Mesodermal cell (in vitro differentiated cells): ENCODE data around the gene LRSAM1.

Experiments used
- H3K27ac ChIP-seq: 2 replicates; pipeline ENCODE4 v1.7.0; 2013; ENCODE audit warnings: mild to moderate bottlenecking, low read depth, low read length, moderate library complexity; ENCODE audit not compliant: severe bottlenecking
- H3K36me3 ChIP-seq: 2 replicates; pipeline ENCODE4 v1.7.1; 2013; ENCODE audit warnings: mild to moderate bottlenecking, low read length, moderate library complexity; ENCODE audit not compliant: control insufficient read depth, insufficient read depth
- H3K4me1 ChIP-seq: one replicate; pipeline ENCODE4 v1.7.1; 2013; ENCODE audit warnings: mild to moderate bottlenecking, low read length; ENCODE audit not compliant: insufficient read depth, control insufficient read depth, poor library complexity, severe bottlenecking
- H3K4me3 ChIP-seq: 2 replicates; pipeline ENCODE4 v1.7.0; 2013; ENCODE audit warnings: low read length, control low read depth, mild to moderate bottlenecking; ENCODE audit not compliant: insufficient read depth, poor library complexity, severe bottlenecking; ENCODE audit errors: extremely low read depth
- H3K9me3 ChIP-seq: 2 replicates; pipeline ENCODE4 v1.7.1; 2013; ENCODE audit warnings: mild to moderate bottlenecking, low read length, moderate library complexity; ENCODE audit not compliant: control insufficient read depth
- WGBS, 2 experiments: methylation state at CpG; one replicate each; pipeline ENCODE4 v1.1.5; 2013; ENCODE audit warnings: missing lambda C conversion rate in 2 of 2; ENCODE audit not compliant: insufficient coverage in 2 of 2; 5-methylcytosine and 5-hydroxymethylcytosine counted together

The LRSAM1 gene

DNA sequence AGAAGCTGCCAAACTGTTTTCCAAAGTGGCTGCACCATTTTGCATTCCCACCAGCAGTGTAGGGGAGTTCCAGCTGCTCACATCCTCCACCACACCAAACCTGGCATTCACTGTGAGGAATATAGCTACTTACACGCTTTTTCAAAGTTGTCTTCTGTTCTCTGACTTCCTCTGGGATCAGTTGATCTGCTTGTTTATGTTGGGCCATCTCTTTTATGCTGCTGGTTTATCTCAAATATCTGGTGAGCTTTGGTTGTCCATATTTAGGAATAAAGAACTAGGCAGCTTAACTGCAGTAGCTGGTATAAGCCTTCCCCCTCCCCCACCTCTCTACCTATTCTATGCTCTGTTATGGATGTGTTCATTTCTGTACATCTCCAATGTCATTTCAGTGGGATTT is 35.7 kb upstream of the LRSAM1 start:
- H3K4me3 ChIP-seq, result no peak overlapping the region
- H3K36me3 ChIP-seq, result no peaks in the 10 kb centered on the region
- no peak overlapping the region for H3K27ac ChIP-seq
- H3K9me3 ChIP-seq, result no peaks in the 10 kb centered on the region
- H3K4me1 ChIP-seq, result peaks cover 9% of the 10 kb centered on the region
- WGBS, 2 experiments, result 78 to 100% methylated on average over 1 of the region's 1 CpG

DNA sequence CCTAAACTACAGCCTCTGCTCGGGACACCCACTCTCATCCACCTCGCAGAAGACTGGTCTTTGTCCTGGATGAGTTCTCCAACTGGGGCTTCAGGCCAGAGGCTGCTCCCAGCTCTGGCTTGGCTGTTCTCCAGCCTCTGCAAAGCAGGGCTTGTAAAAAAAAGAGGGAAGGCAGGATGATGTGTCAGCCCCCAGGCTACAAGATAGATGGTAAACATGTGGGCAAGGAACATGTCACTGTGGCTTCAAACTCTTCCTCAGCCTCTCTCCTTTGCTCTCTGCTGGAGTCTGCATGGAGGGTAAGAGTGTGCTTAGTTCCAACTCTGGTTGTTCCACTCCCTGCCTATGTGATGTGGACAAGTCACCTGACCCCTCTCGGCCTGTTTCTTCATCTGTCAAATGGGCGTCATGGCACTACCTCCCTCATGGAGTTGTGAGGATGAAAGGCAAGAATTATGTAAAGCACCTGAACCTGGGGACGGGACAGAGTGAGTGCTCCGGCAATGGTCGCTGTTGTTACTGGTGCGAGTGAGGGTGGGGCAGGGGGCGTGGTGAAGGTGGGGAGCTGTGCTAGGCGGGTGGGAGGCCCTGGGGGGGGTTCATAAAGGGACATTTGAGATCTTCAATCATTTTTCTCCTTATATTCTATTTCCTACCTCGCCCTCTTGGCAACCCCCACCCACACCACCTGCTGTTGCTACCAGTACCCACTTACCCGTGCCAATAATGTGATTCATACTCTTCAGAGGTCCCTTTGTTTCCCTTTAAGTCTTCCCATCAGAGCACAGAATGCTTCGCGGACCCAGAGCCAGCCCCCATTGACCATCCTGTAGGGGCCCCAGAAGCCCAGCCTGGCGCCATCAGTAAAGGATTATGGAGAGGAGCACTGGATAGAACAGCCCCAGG is 33.9 kb upstream of the LRSAM1 start:
- Histone ChIP-seq H3K4me3 (no peak overlapping the region), H3K9me3 (no peaks in the 10 kb centered on the region), H3K4me1 (peaks cover 9% of the 10 kb centered on the region), H3K27ac (no peak overlapping the region), H3K36me3 (no peaks in the 10 kb centered on the region)
- WGBS, 2 experiments, result 85 to 86% methylated on average over 7 to 10 of the region's 15 CpGs

DNA sequence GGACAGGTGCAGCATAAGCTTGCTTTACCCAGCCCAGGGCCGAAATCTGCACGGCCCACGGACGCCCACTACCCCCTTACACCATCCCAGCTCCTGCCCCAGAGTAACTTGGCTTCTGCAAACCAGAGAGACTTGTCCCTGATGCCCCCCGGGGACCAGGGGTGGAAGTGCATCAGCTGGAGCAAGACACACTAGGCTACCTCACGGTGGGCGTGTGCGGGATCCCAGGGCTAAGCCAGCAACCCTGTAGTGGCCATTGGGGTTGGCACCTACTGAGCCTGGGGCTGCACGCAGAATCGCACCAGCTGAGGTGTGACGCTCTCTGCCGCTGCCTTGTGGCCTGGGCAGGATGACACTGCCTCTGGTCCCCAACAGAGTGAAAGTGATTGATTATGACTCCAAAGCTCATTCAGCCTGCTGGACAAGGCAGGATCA is 33.3 kb upstream of the LRSAM1 start:
- no peaks in the 10 kb centered on the region for H3K9me3 ChIP-seq
- H3K4me3 ChIP-seq, result no peak overlapping the region
- no peaks in the 10 kb centered on the region for H3K36me3 ChIP-seq
- H3K4me1 ChIP-seq, result peaks cover 12% of the 10 kb centered on the region
- WGBS, 2 experiments, result 59 to 63% methylated on average over 10 to 11 of the region's 12 CpGs
- H3K27ac ChIP-seq, result no peak overlapping the region

DNA sequence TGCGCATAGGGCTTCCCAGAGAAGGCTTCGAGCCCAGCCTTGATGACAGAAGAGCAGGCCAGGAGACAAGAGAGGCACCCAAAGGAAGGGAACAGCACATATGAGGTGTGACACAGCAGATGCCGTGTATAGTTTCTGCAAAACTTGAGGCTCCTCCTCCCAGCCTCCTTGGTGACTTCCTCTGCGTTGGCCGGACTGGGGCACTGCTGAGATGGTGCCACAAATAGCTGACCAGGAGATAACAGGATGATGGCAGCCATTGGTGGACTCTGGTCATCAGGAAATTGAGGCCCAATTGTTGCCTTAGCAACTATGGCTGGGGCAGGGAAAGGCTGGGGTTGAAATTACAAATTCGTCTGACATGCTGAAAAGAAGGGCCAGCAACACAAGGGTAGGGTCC is 32.0 kb upstream of the LRSAM1 start:
- H3K27ac ChIP-seq, result no peak overlapping the region
- H3K36me3 ChIP-seq, result no peaks in the 10 kb centered on the region
- 84 to 91% methylated on average over 6 of the region's 6 CpGs for WGBS, 2 experiments
- no peak overlapping the region for H3K4me3 ChIP-seq
- H3K4me1 ChIP-seq, result peaks cover 12% of the 10 kb centered on the region
- H3K9me3 ChIP-seq, result no peaks in the 10 kb centered on the region

DNA sequence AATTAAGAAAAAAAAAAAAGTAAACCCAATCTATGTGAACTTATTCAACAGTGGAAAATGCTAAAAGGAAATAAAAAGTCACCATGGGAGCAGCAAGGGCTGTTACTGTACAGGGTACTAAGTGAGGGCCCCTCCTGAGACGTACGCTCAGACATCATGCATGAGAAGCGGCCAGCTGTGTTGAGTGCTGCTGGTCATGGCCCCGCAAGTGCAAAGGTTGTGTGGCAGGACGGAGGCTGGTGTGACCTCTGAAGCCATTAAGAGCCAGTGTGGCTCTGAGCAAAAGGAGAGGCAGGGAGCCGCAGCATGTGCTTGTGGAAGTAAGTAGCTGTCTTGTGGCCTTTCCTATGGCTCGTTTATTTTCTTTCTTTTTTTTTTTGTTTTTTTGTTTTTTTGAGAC is 30.3 kb upstream of the LRSAM1 start:
- Histone ChIP-seq H3K9me3 (no peaks in the 10 kb centered on the region), H3K36me3 (peaks cover 2% of the 10 kb centered on the region), H3K4me1 (peaks cover 6% of the 10 kb centered on the region), H3K4me3 (no peak overlapping the region), H3K27ac (no peak overlapping the region)
- WGBS, 2 experiments, result 95 to 97% methylated on average over 5 to 6 of the region's 7 CpGs

DNA sequence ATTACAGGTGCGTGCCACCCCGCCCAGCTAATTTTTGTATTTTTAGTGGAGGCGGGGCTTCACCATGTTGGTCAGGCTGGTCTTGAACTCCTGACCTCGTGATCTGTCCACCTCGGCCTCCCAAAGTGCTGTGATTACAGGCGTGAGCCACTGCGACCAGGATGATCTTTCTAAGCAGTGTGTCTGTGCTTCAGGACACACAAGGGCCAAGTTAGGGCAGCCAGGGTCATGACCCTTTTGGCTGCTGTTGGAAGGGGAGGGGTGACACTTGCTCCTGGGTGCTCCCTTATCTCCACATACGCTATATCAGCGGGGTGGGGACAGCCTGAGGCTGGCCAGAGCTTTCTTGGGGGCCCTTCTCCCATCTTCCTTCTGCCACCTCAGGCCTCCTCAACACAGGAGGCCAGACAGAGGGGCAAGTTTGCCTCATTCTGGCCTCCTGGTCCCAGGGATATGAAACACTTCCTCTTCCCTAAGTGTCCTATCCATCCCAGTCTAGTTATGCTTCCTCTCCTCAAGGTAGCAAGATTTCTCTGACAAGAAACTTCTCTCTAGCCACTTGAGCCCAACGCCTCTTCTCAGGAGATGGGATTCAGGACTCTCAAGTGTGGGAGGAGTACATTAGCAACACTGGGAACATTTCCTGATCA is 29.1 kb upstream of the LRSAM1 start:
- no peak overlapping the region for H3K27ac ChIP-seq
- 91 to 97% methylated on average over 6 to 10 of the region's 10 CpGs for WGBS, 2 experiments

DNA sequence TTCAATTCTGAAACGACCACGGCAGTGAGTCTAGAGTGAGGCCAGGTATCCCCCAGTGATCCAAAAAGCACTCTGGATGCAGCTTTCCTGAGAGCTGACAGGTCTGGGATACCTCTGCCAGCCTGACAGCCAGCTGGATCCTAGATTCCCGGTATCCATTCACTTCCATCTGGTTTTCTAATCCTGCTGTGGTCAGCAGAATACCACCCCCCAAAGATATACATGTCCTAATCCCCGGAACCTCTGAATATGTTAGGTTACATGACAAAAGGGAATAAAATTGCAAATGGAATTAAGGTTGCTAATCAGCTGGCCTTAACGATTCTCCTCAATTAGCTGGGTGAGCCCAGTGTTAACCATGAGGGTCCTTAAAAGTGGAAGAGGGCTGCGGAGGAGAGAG is 28.5 kb upstream of the LRSAM1 start:
- Histone ChIP-seq H3K27ac (no peak overlapping the region), H3K4me3 (peak overlapping the region; percentile 89), H3K9me3 (no peaks in the 10 kb centered on the region), H3K36me3 (peaks cover 15% of the 10 kb centered on the region), H3K4me1 (peaks cover 6% of the 10 kb centered on the region)
- WGBS, 2 experiments, result 65 to 78% methylated on average over 5 of the region's 6 CpGs

More for the DNA sequence above, 29.1 kb upstream of the LRSAM1 start:
- Histone ChIP-seq H3K4me1 (peaks cover 6% of the 10 kb centered on the region), H3K36me3 (peaks cover 11% of the 10 kb centered on the region), H3K4me3 (no peak overlapping the region), H3K9me3 (no peaks in the 10 kb centered on the region)

DNA sequence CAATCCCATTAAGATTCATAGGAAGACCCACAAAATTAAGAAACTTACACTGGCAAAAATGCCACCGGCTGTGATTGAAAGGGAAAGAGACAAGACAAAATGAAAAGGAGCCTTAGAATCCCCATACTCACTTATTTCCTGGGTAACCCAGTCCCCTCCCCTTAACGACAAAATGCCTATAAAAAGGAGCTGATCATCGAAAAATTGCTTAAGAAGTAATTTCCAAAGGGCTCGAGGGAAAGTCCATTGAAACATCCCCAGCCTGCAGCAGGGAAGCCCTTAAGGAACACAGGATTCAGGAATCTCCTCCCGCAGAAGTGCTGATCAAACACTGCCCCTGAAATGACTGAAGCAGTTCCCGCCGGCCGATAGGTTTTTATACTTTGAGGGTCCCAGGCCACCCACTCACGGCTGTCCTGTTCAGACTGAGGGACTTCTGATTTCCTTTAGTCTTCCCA is 27.8 kb upstream of the LRSAM1 start:
- 0 to 1% methylated on average over 6 to 8 of the region's 9 CpGs for WGBS, 2 experiments
- Histone ChIP-seq H3K4me1 (peaks cover 6% of the 10 kb centered on the region), H3K9me3 (no peaks in the 10 kb centered on the region)

DNA sequence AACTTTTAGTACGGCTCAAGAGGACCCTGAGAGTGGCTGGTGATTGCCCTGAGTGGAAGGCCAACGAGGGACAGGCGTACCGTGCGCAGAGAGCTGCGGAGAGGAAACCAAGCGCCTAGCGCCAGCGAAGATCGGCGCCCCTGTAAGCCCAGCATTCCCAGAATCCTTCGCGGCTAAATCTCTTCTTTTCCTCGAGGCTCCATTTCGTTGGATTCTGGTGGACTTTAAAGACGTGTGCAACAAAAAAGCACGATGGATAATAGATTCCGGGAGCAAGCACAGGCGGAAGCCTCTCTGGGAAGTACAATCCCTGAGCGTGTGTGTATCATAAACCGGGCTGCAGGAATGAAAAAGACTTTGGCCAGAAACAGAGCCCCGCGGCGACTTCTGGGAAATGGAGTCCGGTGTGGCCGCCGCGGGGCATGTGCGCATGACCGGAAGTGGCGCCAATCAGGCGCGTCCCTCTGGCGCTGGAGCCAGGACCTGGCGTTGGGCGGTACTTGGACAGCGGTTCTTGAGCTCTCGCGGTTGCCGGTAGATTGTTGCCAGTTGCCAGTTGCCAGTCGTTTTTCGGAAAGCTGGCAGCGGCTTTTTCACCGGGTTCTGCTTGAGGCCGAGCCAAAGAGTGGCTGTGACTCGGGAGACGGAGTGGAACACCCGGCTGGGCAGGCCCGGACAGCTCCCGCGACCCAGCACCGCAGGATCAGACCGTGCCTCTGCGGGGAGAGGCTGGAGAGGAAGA is 27.2 kb upstream of the LRSAM1 start, which contains the start of gene ZNF79:
ZNF79 (plus strand) TSS at position 449 of the 742 bp plus-strand sequence. CDS start 406 bp downstream, outside the sequence.
- WGBS, 2 experiments, result 1% methylated on average over 50 to 51 of the region's 54 CpGs
- peaks cover 28% of the 10 kb centered on the region for H3K36me3 ChIP-seq
- peaks cover 6% of the 10 kb centered on the region for H3K4me1 ChIP-seq
- H3K4me3 ChIP-seq, result peak within 1 kb of the TSS; percentile 89
- peak within 1 kb of the TSS; percentile 84 for H3K27ac ChIP-seq
- H3K9me3 ChIP-seq, result no peaks in the 10 kb centered on the region

More for the DNA sequence above, 27.8 kb upstream of the LRSAM1 start:
- peak overlapping the region; percentile 89 for H3K4me3 ChIP-seq
- peak overlapping the region; percentile 84 for H3K27ac ChIP-seq
- H3K36me3 ChIP-seq, result peaks cover 22% of the 10 kb centered on the region

DNA sequence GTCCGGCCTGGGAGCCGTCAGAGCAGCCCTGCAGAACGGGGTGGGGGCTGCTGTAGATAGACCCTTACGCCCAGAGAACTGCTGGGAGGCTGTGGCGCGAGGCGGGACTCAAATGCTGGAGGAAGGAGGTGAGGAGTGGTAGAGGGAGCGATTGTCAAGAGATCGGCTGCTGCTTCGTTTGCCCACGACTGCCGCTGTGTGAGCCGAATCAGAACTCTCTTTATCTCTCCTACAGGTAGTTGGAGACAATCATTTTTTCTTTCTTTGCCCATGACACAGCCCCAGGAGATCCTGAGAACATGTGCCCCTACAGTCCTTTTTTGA is 26.7 kb upstream of the LRSAM1 start:
- WGBS, 2 experiments, result 0% methylated on average over 3 to 7 of the region's 13 CpGs
- Histone ChIP-seq H3K9me3 (no peaks in the 10 kb centered on the region), H3K4me3 (peak overlapping the region; percentile 89), H3K36me3 (peaks cover 33% of the 10 kb centered on the region), H3K4me1 (peaks cover 6% of the 10 kb centered on the region), H3K27ac (peak overlapping the region; percentile 84)
